SU-DHL-6 (cell line): ENCODE measurements around the gene GDI1.

Experiments
- EZH2phosphoT487 ChIP-seq: fragments of 200-600 bp; sonication (generic), shearing (Covaris generic); conservative IDR thresholded peaks from 2 replicates; pipeline ENCODE4 v1.6.1; 2018; ENCODE audit warnings: mild to moderate bottlenecking, antibody characterized with exemption, low read length, moderate library complexity, mixed read lengths
- TF ChIP-seq, protein P1 (sequence below): fragments of 200-600 bp; sonication (generic); IDR thresholded peaks from one replicate; pipeline ENCODE4 v1.5.1; 2017; ENCODE audit warnings: antibody characterized with exemption, mild to moderate bottlenecking, low read length, moderate library complexity; ENCODE audit not compliant: insufficient read depth, poor library complexity, severe bottlenecking

DNA sequence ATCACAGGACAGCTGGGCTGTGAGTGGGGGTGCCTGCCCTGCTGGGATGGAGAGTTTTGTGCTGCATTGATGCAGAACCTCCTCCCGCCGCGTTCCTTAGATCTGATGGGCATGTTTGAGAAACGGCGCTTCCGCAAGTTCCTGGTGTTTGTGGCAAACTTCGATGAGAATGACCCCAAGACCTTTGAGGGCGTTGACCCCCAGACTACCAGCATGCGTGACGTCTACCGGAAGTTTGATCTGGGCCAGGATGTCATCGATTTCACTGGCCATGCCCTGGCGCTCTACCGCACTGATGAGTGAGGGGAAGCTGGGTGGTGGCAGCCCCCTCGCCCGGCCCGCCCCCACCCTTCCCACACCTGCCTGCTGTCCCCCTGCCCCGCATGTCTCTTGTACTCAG is 2.9 kb downstream of the GDI1 start:
- TF ChIP-seq, protein P1, sequence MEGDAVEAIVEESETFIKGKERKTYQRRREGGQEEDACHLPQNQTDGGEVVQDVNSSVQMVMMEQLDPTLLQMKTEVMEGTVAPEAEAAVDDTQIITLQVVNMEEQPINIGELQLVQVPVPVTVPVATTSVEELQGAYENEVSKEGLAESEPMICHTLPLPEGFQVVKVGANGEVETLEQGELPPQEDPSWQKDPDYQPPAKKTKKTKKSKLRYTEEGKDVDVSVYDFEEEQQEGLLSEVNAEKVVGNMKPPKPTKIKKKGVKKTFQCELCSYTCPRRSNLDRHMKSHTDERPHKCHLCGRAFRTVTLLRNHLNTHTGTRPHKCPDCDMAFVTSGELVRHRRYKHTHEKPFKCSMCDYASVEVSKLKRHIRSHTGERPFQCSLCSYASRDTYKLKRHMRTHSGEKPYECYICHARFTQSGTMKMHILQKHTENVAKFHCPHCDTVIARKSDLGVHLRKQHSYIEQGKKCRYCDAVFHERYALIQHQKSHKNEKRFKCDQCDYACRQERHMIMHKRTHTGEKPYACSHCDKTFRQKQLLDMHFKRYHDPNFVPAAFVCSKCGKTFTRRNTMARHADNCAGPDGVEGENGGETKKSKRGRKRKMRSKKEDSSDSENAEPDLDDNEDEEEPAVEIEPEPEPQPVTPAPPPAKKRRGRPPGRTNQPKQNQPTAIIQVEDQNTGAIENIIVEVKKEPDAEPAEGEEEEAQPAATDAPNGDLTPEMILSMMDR: no peak
- no peak for TF ChIP-seq EZH2phosphoT487
